Stimulated activated CD4-positive, alpha-beta T cell treated with anti-CD3 and anti-CD28 coated beads, Interleukin-12 subunit alpha, Interleukin-12 subunit beta, amount 100 ng/mL, for 4 hours (primary cell): ENCODE measurements around the gene PRDM9.
A peak's percentile ranks its signal among the peaks of the same experiment; 100 is the strongest.
"Not testable (repeated sequence)": the region's sequence is repeated elsewhere in the genome, so short reads cannot be mapped to it uniquely, and the experiment has no call there.

Experiments
- DNase-seq: peaks from one replicate; pipeline ENCODE4 v3.0.0-alpha.2; 2020

Gene PRDM9

GRCh38 chr5:23507278-23507685 is at the start of gene PRDM9:
Gene PRDM9 (plus strand): TSS chr5:23507609. CDS start chr5:23509034, 1,425 bp downstream.
- DNase-seq, result peak; percentile 3

- no peak for DNase-seq
Observed at GRCh38 chr5:23457780-23458179, 49.6 kb upstream of the PRDM9 start.

DNA sequence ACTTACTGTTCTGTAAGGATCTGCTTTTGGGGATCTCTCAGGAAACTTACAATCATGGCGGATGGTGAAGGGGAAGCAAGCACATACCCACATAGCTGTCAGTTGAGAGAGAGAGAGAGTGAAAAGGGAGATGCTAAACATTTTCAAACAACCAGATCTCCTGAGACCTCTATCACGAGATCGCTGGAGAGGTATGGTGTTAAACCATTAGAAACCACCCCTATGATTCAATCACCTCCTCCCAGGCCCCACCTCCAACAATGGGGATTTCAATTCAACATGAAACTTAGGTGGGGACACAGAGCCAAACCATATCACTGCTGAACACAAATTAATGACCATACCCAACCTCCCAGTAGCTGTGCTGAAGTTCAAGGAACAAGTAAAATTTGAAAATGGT is 48.2 kb upstream of the PRDM9 start:
- DNase-seq, result no peak

- DNase-seq, result no peak
Observed at GRCh38 chr5:23461576-23461975, 45.8 kb upstream of the PRDM9 start.

GRCh38 chr5:23466401-23466912 is 41.0 kb upstream of the PRDM9 start:
- no peak for DNase-seq

DNA sequence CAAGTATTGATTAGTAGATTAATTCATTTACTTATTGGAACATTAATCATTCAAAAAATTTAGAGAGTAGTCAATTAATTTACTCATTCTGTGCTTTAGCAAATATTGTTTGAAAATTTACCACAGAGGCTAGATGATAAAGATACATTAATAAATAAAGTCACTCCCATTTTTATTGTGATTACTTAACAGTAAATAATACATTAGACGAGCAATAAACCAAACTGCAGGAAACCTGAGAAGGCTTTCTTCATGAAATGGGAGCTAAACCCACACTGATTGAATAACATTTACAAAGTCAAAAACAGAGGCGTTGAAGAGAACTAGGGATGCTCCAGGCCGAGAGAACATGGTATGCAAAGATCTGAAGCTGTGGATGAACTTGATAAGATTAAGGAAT is 38.8 kb upstream of the PRDM9 start:
- DNase-seq, result no peak

- no peak for DNase-seq
Observed at GRCh38 chr5:23473915-23474314, 33.5 kb upstream of the PRDM9 start.

- DNase-seq, result no peak
Observed at GRCh38 chr5:23474315-23474714, 33.1 kb upstream of the PRDM9 start.

DNA sequence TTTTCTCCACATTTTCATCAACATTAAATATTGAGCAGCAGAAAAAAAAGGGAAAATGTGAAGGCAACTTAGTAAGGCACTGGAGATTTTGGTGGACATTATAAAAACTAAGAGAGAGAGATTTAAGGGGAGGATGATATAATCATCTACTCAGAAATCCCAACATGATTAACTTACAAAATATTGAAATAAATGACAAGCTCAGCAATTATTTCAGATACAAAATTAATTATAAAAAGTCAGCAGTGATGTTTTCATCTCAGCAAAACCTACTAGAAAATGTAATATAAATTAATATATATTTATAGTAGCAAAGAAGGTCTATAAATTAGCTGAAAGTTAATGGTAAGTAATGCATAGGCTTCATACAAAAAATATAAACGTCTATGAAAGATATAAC is 30.8 kb upstream of the PRDM9 start:
- no peak for DNase-seq

GRCh38 chr5:23482642-23483041 is 24.8 kb upstream of the PRDM9 start:
- no peak for DNase-seq

DNA sequence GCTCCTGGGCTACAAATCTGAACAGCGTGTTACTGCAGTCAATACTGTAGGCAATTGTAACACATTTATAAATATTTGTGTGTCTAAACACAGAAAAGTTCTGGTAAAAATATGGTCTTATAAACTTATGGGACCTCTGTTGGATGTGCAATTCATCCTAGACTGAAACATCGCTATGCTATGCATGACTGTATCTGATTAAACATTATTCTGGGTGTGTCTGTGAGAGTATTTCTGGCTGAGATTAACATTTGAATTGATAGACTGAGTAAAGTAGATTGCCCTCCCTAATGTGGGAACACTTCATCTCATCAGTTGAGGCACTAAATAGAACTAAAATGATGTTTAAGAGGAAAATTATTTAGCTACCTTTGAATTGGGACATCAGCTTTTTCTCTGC is 24.3 kb upstream of the PRDM9 start:
- DNase-seq, result no peak

DNA sequence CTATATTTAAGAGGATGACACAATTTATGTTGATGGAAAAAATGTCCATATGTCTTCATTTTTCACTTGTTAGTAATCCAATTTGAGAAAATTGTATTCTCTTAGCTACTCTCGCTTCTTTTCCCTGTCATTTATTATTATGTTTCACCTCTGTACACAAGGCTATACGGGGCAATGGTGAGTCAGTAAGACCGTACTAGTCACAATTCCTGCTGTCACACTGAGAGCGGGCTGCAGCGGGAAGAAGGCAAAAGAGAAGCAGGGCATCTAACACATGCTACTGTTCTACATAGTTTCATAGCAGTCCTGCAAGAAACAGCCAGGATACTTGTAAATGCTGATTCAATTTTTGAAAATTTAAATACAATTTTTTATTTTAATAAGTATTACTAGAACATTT is 23.3 kb upstream of the PRDM9 start:
- DNase-seq, result no peak

- DNase-seq, result not testable (repeated sequence)
Observed at GRCh38 chr5:23486227-23486626, 21.2 kb upstream of the PRDM9 start.

GRCh38 chr5:23490993-23491392 is 16.4 kb upstream of the PRDM9 start:
- no peak for DNase-seq

GRCh38 chr5:23494558-23494957 is 12.9 kb upstream of the PRDM9 start:
- DNase-seq, result no peak

GRCh38 chr5:23496576-23496975 is 10.8 kb upstream of the PRDM9 start:
- no peak for DNase-seq

- DNase-seq, result no peak
Observed at GRCh38 chr5:23506329-23507236, 826 bp upstream of the PRDM9 start.

GRCh38 chr5:23510434-23510833 is 3.0 kb downstream of the PRDM9 start:
- not testable (repeated sequence) for DNase-seq

DNA sequence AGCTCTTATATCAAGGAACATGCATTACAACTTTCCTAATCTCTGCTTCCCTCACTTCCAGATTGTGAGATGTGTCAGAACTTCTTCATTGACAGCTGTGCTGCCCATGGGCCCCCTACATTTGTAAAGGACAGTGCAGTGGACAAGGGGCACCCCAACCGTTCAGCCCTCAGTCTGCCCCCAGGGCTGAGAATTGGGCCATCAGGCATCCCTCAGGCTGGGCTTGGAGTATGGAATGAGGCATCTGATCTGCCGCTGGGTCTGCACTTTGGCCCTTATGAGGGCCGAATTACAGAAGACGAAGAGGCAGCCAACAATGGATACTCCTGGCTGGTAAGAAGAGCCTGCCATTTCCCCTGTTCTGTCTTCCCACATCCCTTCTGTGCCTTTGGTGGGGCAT is 15.1 kb downstream of the PRDM9 start:
- no peak for DNase-seq

DNA sequence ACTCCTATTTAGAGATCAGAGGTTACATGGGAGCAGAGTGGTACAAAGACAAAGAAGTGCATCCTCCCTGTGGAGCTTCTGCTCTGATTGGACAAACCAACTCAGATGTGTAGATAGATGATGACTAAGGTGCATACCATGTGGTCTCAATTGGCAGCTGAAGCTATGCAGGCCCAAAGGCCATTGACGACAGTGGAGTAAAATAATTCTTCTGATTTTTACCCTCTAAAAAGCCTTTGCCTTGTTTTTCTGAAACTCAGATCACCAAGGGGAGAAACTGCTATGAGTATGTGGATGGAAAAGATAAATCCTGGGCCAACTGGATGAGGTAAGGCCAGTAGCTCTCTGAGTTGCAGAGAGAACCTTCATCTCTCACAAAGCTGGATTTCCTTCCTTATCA is 15.6 kb downstream of the PRDM9 start:
- DNase-seq, result no peak

DNA sequence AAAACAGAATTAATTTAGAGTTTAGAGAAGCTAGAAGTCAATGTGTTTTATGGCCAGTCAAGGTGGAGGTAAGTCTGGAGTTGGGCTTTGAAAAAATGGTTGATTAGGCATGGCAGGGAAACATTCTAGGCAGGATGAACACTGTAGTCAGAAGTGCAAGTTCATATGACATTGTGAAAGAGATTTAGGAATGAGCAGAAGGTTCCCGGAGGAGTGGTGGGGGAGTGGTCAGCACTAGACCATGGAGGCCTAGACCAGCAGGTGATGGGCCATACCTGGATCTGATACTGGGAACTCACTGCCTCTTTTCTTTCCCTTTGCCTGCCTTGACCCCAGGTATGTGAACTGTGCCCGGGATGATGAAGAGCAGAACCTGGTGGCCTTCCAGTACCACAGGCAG is 16.6 kb downstream of the PRDM9 start:
- DNase-seq, result no peak

DNA sequence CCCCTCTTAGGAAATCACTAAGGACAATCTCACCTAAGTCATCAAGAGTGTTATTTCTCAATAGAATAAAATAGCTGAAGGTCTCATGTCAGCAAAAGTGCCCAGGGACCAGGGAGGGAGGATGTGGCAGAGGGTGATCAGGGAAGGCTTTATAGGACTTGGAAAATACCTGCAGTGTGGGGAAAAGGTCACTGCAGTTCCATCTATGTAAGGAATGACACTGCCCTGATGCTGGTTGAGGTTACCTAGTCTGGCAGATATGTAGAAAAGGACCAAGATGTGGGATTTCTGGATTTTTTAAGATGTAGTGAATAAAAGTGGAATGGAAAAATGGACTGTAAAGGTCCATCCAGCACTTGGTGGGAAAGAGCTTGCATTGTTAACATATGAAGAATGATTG is 18.3 kb downstream of the PRDM9 start:
- DNase-seq, result no peak

GRCh38 chr5:23526616-23527015 is 19.2 kb downstream of the PRDM9 start:
- not testable (repeated sequence) for DNase-seq

DNA sequence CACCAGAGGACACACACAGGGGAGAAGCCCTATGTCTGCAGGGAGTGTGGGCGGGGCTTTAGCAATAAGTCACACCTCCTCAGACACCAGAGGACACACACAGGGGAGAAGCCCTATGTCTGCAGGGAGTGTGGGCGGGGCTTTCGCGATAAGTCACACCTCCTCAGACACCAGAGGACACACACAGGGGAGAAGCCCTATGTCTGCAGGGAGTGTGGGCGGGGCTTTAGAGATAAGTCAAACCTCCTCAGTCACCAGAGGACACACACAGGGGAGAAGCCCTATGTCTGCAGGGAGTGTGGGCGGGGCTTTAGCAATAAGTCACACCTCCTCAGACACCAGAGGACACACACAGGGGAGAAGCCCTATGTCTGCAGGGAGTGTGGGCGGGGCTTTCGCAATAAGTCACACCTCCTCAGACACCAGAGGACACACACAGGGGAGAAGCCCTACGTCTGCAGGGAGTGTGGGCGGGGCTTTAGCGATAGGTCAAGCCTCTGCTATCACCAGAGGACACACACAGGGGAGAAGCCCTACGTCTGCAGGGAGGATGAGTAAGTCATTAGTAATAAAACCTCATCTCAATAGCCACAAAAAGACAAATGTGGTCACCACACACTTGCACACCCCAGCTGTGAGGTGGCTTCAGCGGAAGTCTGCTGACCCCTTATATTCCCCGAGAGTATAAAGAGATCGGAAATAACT is 20.0 kb downstream of the PRDM9 start:
- not testable (repeated sequence) for DNase-seq
